Epithelial cell of esophagus (primary cell): Measurements from ENCODE around the gene UBE2J1.
"Not testable (repeated sequence)": the region's sequence is repeated elsewhere in the genome, so short reads cannot be mapped to it uniquely, and the experiment has no call there.

Experiments used
- DNase-seq: peaks from one replicate; pipeline ENCODE4 v3.0.0; 2010; ENCODE audit warnings: low read depth
- H3K4me3 ChIP-seq: 2 replicates; pipeline ENCODE4 v1.5.1; 2011; ENCODE audit warnings: mild to moderate bottlenecking, low read length, control low read depth
- TF ChIP-seq, protein P1 (sequence below): IDR thresholded peaks from 2 replicates; pipeline ENCODE4 v1.5.1; 2011; ENCODE audit warnings: low read depth, mild to moderate bottlenecking, low read length, control low read depth, inconsistent platforms; ENCODE audit not compliant: insufficient read depth; ENCODE audit errors: missing control alignments

The UBE2J1 gene

DNA sequence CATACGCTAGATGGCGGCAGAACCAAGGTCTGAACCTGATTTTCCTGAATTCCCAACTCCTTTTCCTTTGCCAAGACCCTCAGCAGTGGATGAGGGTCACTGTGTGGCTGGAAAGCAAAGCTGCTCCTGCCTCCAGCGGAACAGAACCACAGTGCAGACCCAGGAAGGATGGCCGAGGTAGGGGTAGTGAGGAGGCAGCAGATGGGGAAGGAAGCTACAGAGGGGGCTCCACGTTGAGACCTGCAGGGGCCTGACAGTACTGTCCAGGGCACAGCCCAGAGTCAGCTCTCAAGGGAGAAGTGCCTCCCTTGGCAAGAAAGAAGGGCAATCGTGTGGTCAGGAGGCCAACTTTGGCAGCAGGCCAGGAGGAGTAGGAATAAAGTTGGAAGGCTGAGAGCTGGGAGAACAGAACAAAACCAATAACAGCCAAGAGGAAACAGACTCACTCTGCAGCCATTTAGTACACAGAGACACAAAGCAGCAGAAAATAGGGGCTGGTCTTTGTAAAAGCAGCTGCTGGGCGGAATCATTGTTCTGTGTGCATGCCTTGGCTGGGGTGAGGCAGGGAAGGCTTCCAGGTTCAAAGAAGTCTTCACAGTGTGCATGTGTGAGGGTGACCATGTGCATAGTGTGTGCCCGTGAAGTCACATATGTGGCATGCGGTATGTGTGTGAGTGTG, 40.5 kb downstream of the UBE2J1 start:
- TF ChIP-seq, protein P1, sequence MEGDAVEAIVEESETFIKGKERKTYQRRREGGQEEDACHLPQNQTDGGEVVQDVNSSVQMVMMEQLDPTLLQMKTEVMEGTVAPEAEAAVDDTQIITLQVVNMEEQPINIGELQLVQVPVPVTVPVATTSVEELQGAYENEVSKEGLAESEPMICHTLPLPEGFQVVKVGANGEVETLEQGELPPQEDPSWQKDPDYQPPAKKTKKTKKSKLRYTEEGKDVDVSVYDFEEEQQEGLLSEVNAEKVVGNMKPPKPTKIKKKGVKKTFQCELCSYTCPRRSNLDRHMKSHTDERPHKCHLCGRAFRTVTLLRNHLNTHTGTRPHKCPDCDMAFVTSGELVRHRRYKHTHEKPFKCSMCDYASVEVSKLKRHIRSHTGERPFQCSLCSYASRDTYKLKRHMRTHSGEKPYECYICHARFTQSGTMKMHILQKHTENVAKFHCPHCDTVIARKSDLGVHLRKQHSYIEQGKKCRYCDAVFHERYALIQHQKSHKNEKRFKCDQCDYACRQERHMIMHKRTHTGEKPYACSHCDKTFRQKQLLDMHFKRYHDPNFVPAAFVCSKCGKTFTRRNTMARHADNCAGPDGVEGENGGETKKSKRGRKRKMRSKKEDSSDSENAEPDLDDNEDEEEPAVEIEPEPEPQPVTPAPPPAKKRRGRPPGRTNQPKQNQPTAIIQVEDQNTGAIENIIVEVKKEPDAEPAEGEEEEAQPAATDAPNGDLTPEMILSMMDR = peak; percentile 74
- peak; percentile 39 for DNase-seq
- H3K4me3 ChIP-seq = no peak overlapping the region

DNA sequence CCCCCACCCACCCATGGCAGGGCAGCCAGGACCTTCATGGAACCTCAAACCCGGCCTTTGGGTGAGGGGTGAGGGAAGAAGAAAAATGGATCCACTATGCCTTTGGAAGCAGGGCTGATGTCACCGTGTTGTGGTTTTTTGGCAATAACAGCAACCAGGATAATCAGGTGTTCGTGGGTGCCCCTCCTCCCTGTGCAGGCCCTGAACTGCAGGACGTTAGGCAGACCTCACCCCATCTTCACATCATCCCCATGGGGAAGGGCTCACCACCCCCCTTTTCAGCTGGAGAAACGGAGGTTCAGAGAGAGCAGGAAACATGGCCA, 41.0 kb downstream of the UBE2J1 start:
- no peak for DNase-seq
- no peak overlapping the region for H3K4me3 ChIP-seq

DNA sequence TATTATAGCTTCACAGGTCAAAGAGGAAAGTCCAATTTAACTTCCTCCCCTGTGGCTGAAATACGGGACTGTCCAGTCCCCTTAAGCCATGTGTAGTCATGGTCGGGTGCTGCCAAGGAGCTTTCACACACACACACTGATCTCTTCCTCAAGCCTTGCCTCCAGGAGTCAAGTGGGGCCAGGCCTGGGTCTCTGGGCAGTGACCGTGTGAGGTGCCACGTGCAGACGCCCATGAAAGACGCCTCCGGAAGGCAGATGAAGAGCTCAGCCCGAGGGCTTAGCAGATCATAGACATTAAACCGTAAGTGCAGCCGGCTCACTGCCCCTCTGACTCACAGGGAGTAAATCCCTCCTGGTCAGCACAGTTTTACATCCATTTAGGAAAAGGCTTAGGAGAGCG, 41.6 kb downstream of the UBE2J1 start:
- H3K4me3 ChIP-seq = no peak overlapping the region
- DNase-seq = peak; percentile 11

More for the DNA sequence above, 41.0 kb downstream of the UBE2J1 start:
- TF ChIP-seq, protein P1 = no peak

DNA sequence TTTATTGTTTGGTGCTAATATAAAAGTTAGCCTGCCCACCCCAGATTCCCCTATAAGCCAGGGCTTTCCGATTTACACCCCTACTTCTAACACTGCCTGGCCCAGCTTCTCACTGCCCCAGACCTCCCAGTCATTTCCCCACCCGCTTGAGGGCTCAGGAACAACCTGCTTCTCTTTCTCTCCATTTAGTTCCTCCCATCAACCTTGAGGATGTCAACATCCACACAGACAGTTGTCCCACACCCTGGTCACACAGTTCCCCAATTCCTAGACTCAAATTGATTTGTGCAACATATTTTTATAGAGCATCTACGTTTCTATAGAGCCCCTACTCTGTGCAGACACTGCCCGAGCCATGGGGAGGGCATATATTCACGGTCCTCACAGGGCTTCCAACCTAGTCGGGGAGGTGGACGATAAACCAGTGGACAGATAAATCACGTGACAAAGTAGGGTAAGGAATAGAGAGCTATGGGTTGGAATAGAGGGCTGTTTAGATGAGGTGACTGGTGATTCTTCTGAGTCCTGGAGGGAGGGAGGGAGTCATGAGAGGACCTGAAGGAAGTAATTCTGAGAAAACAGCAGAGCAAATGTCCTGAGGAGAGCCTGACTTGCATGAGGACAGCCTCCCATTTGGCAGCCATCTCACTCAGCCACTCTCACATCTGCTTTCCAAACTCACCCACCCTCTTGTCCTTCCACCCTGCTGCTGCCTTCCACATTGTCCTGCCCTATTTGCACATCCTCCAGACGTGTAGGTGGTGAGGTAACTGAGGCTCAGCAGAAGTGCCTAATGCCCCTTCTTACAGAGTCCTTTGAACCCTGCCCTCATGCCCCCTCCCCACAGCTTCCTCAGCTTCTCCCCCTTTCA, 43.8 kb downstream of the UBE2J1 start:
- TF ChIP-seq, protein P1 = no peak
- DNase-seq = no peak
- H3K4me3 ChIP-seq = no peak overlapping the region

More for the DNA sequence above, 41.6 kb downstream of the UBE2J1 start:
- TF ChIP-seq, protein P1 = no peak

DNA sequence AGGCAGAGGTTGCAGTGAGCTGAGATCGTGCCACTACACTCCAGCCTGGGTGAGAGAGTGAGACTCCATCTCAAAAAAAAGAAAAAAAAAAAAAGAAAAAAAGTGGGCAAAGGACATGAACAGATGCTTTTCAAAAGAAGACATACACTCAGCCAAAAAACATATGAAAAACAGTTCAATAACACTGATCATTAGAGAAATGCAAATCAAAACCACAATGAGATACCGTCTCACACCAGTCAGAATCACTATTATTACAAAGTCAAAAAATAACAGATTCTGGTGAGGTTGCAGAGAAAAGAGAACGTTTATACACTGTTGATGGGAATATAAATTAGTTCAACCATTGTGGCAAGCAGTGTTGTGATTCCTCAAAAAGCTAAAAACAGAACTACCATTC, 48.0 kb downstream of the UBE2J1 start:
- H3K4me3 ChIP-seq, DNase-seq: not testable (repeated sequence)

DNA sequence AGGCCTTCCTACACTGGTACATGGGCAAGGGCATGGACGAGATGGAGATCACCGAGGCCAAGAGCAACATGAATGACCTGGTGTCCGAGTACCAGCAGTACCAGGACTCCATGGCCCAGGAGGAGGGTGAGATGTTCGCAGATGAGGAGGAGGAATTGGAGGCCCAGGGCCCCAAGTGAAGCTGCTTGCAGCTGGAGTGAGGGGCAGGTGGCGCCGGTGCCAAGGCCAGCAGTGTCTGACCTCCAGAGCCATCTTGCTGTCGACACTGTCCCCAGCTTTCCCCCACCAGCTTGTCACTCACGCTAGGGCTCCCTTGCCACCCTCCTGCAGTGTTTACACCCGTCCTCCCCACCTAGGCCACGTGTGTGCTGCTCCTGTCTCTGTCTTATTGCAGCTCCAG, 49.6 kb downstream of the UBE2J1 start:
- H3K4me3 ChIP-seq = no peak overlapping the region
- TF ChIP-seq, protein P1 = no peak
- no peak for DNase-seq

DNA sequence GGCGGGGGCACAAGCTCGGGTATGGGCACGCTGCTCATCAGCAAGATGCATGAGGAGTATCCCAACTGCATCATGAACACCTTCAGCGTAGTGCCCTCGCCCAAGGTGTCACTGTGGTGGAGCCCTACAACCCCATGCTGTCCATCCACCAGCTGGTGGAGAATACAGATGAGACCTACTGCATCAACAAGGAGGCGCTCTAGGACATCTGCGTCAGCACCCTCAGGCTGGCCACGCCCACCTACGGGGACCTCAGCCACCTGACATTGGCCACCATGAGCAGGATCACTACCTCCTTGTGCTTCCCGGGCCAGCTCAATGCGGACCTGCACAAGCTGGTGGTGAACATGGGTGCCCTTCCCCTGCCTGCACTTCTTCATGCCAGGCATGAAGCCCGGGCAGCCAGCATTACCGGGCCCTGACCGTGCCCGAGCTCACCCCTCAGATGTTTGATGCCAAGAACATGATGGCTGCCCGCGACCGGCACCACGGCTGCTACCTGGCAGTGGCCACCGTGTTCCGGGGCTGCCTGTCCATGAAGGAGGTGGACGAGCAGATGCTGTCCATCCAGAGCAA, 50.2 kb downstream of the UBE2J1 start:
- DNase-seq = no peak
- H3K4me3 ChIP-seq = no peak overlapping the region
- TF ChIP-seq, protein P1 = no peak
